Suprapubic skin (tissue), 4 donors: ENCODE measurements around the gene ST3GAL4. TPM values are rescaled to one million over a fixed set of nuclear protein-coding genes. Genes with fewer than 3 reads are reported as not detected.

Source experiments
- DNase-seq, 2 donors: peaks; one replicate each; pipeline ENCODE4 v3.0.0-alpha.2; 2019; ENCODE audit warnings: low spot score in 2 of 2
- H3K27ac ChIP-seq: fragments of 200-600 bp; sonication (generic); one replicate; pipeline ENCODE4 v1.5.1; 2019
- H3K27me3 ChIP-seq: fragments of 200-600 bp; sonication (generic); one replicate; pipeline ENCODE4 v1.5.1; 2019
- H3K36me3 ChIP-seq: fragments of 200-600 bp; sonication (generic); one replicate; pipeline ENCODE4 v1.5.1; 2019
- H3K4me1 ChIP-seq: fragments of 200-600 bp; sonication (generic); one replicate; pipeline ENCODE4 v1.5.1; 2019
- H3K4me3 ChIP-seq: fragments of 200-600 bp; sonication (generic); one replicate; pipeline ENCODE4 v1.5.1; 2019; ENCODE audit warnings: mild to moderate bottlenecking
- H3K9me3 ChIP-seq: fragments of 200-600 bp; sonication (generic); one replicate; pipeline ENCODE4 v1.5.1; 2019
- CTCF ChIP-seq, 2 donors: fragments of 200-600 bp in 1 of 2; fragments of 450-650 bp in 1 of 2; sonication (generic) in 1 of 2; IDR thresholded peaks; one replicate each; pipeline ENCODE4 v1.5.1; 2016 to 2019; ENCODE audit warnings: antibody characterized with exemption in 2 of 2, mild to moderate bottlenecking in 1 of 2, moderate library complexity in 1 of 2
- EP300 ChIP-seq: sonication (generic); formaldehyde crosslinking; IDR thresholded peaks from one replicate; pipeline ENCODE4 v1.6.1; 2017; ENCODE audit warnings: antibody characterized with exemption
- POLR2A ChIP-seq, 2 donors: fragments of 450-650 bp; IDR thresholded peaks; one replicate each; pipeline ENCODE4 v1.6.1; 2017; ENCODE audit warnings: antibody characterized with exemption in 2 of 2, mild to moderate bottlenecking in 2 of 2, moderate library complexity in 2 of 2
- POLR2AphosphoS5 ChIP-seq, 3 donors: sonication (generic); formaldehyde crosslinking; IDR thresholded peaks; one replicate each; pipeline ENCODE4 v1.6.1; 2017; ENCODE audit warnings: antibody characterized with exemption in 3 of 3
- WGBS: methylation state at CpG from one replicate; pipeline ENCODE4 v1.1.5; 2018; 5-methylcytosine and 5-hydroxymethylcytosine counted together
- total RNA-seq, 4 donors: library from RNA; depleted of rRNA; stranded (reverse); fragments of >200 nt; gene quantifications; one replicate each; pipeline ENCODE4 v1.1.0, GENCODE V29; 2016

ST3GAL4 gene
- total RNA-seq, 4 donors from 2014 or later = 23.6 to 30.9 (median 26.9) TPM

GRCh38 chr11:126398721-126399120 lies 43.2 kb downstream of the ST3GAL4 start:
- no peaks in the 10 kb centered on the region for H3K36me3 ChIP-seq
- no peak for DNase-seq
- no peaks in the 10 kb centered on the region for H3K27me3 ChIP-seq
- no peak overlapping the region for H3K27ac ChIP-seq
- no peaks in the 10 kb centered on the region for H3K9me3 ChIP-seq
- 94% methylated on average over 1 of the region's 1 CpG for WGBS
- peaks cover 29% of the 10 kb centered on the region for H3K4me1 ChIP-seq
- TF ChIP-seq POLR2A (IDR thresholded peaks at IDR 0.05) (no peak), EP300 (no peak), CTCF (IDR thresholded peaks at IDR 0.05) (no peak), POLR2AphosphoS5 (IDR thresholded peaks at IDR 0.05) (no peak)
- no peak overlapping the region for H3K4me3 ChIP-seq

GRCh38 chr11:126400019-126400418 lies 44.5 kb downstream of the ST3GAL4 start:
- TF ChIP-seq POLR2AphosphoS5 (IDR thresholded peaks at IDR 0.05) (no peak), CTCF (IDR thresholded peaks at IDR 0.05) (no peak), POLR2A (IDR thresholded peaks at IDR 0.05) (no peak), EP300 (no peak)
- no peak overlapping the region for H3K27ac ChIP-seq

GRCh38 chr11:126400479-126400878 lies 45.0 kb downstream of the ST3GAL4 start:
- no peak for TF ChIP-seq EP300
- TF ChIP-seq CTCF (IDR thresholded peaks at IDR 0.05) = no peak
- TF ChIP-seq POLR2A (IDR thresholded peaks at IDR 0.05) = no peak
- TF ChIP-seq POLR2AphosphoS5 (IDR thresholded peaks at IDR 0.05) = no peak
- 96% methylated on average over 6 of the region's 6 CpGs for WGBS
- no peaks in the 10 kb centered on the region for H3K36me3 ChIP-seq
- H3K27me3 ChIP-seq = no peaks in the 10 kb centered on the region
- peak in 1 of 2 donors; percentile 15 for DNase-seq
- no peak overlapping the region for H3K27ac ChIP-seq
- H3K4me1 ChIP-seq = peaks cover 32% of the 10 kb centered on the region
- H3K4me3 ChIP-seq = no peak overlapping the region
- no peaks in the 10 kb centered on the region for H3K9me3 ChIP-seq

More at GRCh38 chr11:126400019-126400418, 44.5 kb downstream of the ST3GAL4 start:
- H3K4me1 ChIP-seq = peaks cover 32% of the 10 kb centered on the region
- no peak for DNase-seq
- H3K36me3 ChIP-seq = no peaks in the 10 kb centered on the region
- H3K27me3 ChIP-seq = no peaks in the 10 kb centered on the region
- H3K4me3 ChIP-seq = no peak overlapping the region
- H3K9me3 ChIP-seq = no peaks in the 10 kb centered on the region

GRCh38 chr11:126403022-126403581 lies 47.6 kb downstream of the ST3GAL4 start:
- no peak overlapping the region for H3K4me3 ChIP-seq
- peak overlapping the region; percentile 77 for H3K27ac ChIP-seq
- H3K9me3 ChIP-seq = no peaks in the 10 kb centered on the region
- H3K27me3 ChIP-seq = no peaks in the 10 kb centered on the region
- H3K4me1 ChIP-seq = peaks cover 39% of the 10 kb centered on the region
- TF ChIP-seq POLR2A (IDR thresholded peaks at IDR 0.05) (no peak), POLR2AphosphoS5 (IDR thresholded peaks at IDR 0.05) (no peak), CTCF (IDR thresholded peaks at IDR 0.05) (no peak), EP300 (no peak)
- WGBS = 45% methylated on average over 11 of the region's 15 CpGs
- peaks cover 11% of the 10 kb centered on the region for H3K36me3 ChIP-seq
- peak in 1 of 2 donors; percentile 78 for DNase-seq

- H3K27ac ChIP-seq = peak overlapping the region; percentile 11
- H3K27me3 ChIP-seq = no peaks in the 10 kb centered on the region
- DNase-seq = peak in 1 of 2 donors; percentile 63
- peaks cover 16% of the 10 kb centered on the region for H3K36me3 ChIP-seq
- WGBS = 82% methylated on average over 8 of the region's 8 CpGs
- TF ChIP-seq POLR2A (IDR thresholded peaks at IDR 0.05) (no peak), POLR2AphosphoS5 (IDR thresholded peaks at IDR 0.05) (no peak), EP300 (no peak), CTCF (IDR thresholded peaks at IDR 0.05) (no peak)
- H3K4me1 ChIP-seq = peaks cover 41% of the 10 kb centered on the region
- no peak overlapping the region for H3K4me3 ChIP-seq
- no peaks in the 10 kb centered on the region for H3K9me3 ChIP-seq
These were observed 48.2 kb downstream of the ST3GAL4 start for GRCh38 chr11:126403658-126404057.
